ENCODE results near the gene GABBR1.

The GABBR1 gene

DNA sequence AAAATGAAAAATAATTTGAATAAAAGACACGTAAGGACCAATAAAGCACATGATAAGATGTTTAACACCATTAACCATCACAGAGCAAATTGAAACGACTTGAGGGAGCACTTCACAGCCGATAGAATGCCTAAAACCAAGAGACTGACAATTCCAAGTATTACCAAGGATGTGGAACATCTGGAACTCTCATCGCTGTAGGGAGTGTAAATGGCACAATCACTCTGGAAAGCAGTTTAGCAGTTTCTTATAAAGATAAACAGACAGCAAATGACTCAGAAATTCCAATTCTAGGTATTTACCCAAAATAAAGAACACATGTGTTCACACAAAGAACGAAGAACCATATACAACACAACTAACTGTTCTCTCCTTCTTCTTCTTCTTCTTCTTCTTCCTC, 65.0 kb downstream of the GABBR1 start:
- DNase-seq (ENCODE audit: low read depth in 1 of 2, low spot score in 1 of 2) = no peak

GRCh38 chr6:29567541-29567940, 65.4 kb downstream of the GABBR1 start:
- DNase-seq (ENCODE audit: low read depth in 1 of 2, low spot score in 1 of 2) = no peak

GRCh38 chr6:29566856-29567255, 66.1 kb downstream of the GABBR1 start:
- DNase-seq (ENCODE audit: low read depth in 1 of 2, low spot score in 1 of 2) = no peak

GRCh38 chr6:29564875-29565274, 68.1 kb downstream of the GABBR1 start:
- no peak for DNase-seq (ENCODE audit: low read depth in 1 of 2, low spot score in 1 of 2)

DNA sequence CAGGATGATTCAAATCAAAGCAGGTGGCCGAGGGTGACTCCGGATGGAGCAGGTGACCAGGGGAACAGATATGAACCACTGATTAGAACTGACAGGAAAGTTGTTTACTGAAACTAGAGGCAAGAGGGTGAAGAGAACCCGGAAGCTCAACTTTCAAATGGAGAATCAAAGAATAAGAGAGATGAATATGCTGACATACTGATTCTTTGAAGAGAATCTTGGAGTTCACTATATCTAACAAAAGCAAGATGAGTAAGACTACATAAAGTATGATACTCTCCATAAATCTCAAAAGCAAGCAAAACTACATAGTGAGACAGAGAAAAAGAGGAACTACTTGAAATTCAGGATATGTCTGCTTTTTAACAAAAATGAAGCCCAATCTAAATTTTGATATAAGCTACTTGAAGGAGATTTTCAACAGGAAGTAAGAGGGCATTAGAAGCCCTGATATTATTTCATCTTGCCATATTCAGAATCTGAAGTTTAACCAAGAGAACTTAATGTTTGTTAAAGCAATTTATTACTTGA, 69.5 kb downstream of the GABBR1 start:
- no peak for DNase-seq (ENCODE audit: low read depth in 1 of 2, low spot score in 1 of 2)

GRCh38 chr6:29561606-29562181, 71.3 kb downstream of the GABBR1 start:
- DNase-seq (ENCODE audit: low read depth in 1 of 2, low spot score in 1 of 2) = no peak

DNA sequence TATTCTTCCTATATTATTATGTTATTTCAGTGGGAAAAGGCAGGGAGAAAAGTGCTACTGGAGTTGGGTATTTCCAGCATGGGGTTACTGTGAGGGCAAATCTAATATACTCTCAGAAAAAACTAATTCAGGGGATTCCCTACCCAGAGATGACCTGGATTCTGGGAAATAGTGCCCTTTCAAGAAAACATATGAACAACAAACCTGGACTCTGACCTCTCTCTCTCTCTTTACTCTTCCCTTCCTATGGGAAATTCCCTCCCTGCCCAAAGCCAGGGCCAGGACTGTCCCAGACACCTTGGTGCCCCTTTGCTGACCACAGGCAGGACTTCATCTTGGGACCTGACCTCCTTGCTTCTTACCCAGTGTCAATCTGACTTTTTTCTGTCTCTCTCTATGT, 71.9 kb downstream of the GABBR1 start:
- no peak for DNase-seq (ENCODE audit: low read depth in 1 of 2, low spot score in 1 of 2)

DNA sequence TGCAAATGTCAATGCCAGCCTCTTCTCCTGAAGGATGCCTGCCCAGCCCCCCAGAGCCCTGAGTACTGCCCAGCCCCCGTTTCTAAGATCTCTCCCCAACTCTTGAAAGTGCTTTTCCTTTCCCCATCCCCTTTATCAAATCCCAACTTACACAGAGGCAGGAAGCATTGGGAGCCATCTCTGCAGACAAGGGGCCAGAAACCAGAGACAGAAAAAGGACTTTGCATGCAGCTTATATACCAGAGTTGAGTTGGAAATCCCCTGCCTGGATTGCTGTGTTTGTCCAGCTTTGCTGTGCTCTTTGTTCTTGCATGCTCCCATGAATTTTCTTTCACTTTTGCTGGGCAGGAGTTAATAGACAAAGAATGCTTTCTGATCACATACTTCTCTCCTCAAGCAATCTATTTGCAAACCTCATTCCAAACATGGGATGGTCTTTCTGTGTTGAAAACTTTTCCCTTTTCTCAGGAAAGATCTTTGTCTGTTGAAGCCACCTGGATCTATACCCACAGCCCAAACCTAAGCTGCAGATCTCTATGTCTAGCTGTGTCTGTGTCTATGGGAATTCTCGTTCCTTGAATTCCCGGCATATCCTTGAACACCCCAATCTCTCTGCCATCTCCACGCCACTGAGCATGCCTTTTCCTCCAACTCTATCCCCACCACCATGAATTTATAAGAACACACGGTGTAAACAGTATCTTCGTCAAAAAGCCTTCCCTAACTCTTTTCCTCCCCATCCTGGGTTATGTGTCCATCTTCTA, 73.3 kb downstream of the GABBR1 start, which contains the start of gene UBD:
Gene UBD (minus strand): TSS at position 209 of the 764 bp plus-strand sequence. CDS start 31 bp downstream, at position 178.
- DNase-seq (ENCODE audit: low read depth in 1 of 2, low spot score in 1 of 2) = no peak

GRCh38 chr6:29558439-29559079, 74.4 kb downstream of the GABBR1 start:
- DNase-seq (ENCODE audit: low read depth in 1 of 2, low spot score in 1 of 2) = no peak

DNA sequence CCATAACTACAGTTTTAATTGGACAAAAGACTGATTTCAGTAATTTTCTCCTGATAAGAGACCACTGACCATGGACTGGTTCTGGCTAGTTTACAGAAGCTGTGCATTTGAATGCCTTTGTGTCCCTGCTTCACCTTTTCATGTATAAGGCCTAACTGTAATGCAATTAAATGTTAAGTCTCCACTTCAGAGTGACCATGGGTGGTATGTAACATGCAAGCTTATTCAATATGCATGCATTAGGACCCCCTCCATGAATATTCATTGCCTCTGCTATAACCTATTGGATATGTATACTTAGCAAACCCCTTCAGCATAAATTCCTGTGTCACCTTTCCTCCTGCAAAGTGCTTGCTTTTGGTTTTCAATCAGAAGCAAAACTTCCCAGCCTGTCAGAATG, 75.7 kb downstream of the GABBR1 start:
- DNase-seq (ENCODE audit: low read depth in 1 of 2, low spot score in 1 of 2) = no peak

DNA sequence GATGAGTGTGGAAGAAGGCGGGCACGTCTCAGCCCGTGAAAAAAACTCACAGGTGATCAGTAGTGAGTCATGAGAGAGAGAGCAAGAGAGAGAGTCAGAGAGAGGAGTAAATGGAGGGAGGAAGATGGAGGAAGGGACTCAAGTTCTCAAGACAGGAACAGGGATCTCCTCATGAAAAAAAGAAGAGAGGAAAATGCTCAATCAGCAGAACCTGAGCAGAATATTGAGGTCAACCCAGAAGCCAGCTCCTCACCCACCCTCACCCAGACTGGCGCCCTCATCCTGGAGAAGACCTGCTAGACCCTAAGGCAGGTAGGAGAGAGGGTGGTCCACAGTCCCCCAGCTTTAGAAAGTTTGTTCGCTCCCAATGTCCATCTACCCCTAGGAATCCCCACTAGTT, 78.2 kb downstream of the GABBR1 start:
- DNase-seq (ENCODE audit: low read depth in 1 of 2, low spot score in 1 of 2) = no peak

DNA sequence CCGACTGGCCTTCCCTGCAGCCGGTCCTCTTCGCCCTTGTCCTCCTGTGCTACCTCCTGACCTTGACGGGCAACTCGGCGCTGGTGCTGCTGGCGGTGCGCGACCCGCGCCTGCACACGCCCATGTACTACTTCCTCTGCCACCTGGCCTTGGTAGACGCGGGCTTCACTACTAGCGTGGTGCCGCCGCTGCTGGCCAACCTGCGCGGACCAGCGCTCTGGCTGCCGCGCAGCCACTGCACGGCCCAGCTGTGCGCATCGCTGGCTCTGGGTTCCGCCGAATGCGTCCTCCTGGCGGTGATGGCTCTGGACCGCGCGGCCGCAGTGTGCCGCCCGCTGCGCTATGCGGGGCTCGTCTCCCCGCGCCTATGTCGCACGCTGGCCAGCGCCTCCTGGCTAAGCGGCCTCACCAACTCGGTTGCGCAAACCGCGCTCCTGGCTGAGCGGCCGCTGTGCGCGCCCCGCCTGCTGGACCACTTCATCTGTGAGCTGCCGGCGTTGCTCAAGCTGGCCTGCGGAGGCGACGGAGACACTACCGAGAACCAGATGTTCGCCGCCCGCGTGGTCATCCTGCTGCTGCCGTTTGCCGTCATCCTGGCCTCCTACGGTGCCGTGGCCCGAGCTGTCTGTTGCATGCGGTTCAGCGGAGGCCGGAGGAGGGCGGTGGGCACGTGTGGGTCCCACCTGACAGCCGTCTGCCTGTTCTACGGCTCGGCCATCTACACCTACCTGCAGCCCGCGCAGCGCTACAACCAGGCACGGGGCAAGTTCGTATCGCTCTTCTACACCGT, 79.5 kb downstream of the GABBR1 start:
- DNase-seq (ENCODE audit: low read depth in 1 of 2, low spot score in 1 of 2) = peak in 1 of 2 donors; percentile 18

DNA sequence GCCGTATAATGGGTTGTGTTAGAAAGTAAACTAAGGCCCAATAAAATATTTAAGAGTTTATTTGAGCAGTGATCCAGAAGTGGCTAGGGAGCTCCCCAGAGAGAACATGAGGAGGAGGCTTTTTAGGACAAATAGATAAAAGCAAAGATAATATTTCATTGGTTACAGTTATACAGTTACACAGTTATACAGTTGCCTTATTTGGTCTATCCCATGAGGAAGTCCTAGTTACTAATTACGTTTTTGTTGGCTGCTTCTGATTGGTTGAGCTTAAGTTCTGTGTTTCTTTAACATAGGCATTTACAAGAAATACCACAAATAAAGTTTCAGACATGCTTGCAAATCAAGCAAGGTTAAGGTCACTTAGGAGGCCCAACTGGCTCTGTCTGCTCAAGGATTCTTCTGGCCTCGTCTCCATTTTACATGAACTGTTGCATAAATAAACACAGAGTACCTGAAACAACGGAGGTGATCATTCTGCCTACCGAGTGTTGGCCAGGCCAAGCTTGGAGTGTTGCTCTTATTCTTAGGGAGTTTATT, 80.4 kb downstream of the GABBR1 start:
- DNase-seq (ENCODE audit: low read depth in 1 of 2, low spot score in 1 of 2) = no peak

DNA sequence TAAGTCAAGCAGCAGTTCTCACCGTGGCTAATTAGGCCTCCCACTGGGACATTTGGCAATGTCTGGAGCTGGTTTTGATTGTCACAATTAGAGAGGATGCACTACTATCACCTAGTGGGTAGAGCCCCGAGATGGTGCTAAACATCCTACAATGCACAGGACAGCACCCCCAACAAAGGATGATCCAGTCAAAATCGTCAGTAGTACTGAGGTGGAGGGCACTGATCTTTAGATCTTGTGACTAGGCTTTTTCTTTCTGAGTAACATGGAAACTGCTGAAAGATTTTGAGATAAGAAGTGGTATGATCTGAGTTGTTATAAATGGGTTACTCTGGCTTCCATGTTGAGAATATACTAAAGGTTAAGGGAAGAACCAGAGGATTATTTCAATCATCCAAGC, 85.4 kb downstream of the GABBR1 start:
- DNase-seq (ENCODE audit: low read depth in 1 of 2, low spot score in 1 of 2) = no peak

GRCh38 chr6:29537714-29538403, 95.1 kb downstream of the GABBR1 start:
- DNase-seq (ENCODE audit: low read depth in 1 of 2, low spot score in 1 of 2) = no peak

DNA sequence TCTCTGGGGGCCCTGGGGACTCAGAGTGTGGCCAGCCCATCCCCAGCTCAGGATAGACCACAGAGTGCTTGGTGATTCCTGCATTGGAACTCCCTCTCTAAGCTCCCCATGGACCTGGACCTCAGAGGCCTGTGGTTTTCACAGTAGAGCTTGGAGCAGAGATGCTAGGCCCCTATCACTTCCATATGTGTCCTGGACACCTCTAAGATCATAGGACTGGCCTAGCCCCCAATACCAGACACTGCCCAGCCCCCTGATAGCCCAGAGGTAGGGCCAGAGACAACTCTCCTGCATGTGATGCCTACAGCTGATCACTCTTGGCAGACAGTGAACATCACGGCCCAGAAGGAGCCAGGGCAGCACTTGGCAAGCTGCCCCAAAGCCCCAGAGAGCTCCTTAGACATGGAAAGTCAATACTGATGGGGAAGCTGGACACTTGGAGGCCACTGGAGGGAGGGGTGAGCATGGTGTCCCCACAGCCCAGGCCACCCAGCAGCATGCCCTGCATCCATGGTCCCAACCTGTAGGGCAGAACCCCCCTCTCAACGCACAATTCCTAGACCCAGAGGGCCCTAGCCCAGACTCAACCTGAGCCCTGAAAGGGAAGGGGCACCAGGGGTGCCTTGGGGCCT, 100.5 kb downstream of the GABBR1 start:
- DNase-seq (ENCODE audit: low read depth in 1 of 2, low spot score in 1 of 2) = no peak

DNA sequence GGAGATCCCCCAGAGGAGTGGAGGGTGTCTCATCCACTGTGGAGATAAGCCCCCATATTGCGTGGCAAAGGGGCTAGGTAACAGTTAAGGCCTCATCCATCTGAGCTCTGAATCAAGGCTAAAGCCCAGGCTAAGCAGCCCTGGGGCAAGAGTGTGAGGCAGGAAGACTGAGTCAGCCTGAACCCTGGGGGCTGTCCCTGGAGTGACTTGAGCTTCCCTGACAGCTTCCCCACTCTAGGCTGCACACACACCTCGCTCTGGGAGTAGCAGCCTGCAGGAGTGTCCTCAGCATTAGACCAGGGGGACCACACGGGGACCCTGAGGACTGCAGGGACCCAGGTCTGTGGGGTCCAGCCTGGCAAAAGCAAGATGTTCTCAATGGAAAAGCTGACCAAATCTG, 101.3 kb downstream of the GABBR1 start:
- DNase-seq (ENCODE audit: low read depth in 1 of 2, low spot score in 1 of 2) = no peak

- DNase-seq (ENCODE audit: low read depth in 1 of 2, low spot score in 1 of 2) = no peak
These were observed 102.2 kb downstream of the GABBR1 start for GRCh38 chr6:29530671-29531310.

DNA sequence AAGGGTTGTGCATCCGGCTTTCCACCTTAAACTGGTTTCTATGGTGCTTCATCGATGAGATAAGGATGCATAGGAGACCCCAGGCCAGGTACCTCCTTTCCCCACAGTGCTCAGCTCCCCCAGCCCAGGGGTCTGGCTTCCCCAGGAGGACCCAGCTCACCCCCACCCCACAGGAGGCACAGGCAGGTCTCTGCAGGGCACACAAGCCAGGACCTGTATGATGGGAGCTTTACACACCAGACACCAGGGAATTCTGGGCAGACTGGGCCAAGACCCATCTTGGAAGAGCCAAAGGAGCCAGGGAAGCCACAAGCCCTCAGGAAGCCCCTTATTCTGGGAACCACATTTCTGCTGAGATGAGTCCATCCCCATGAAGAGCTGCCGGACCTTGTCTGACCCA, 103.0 kb downstream of the GABBR1 start:
- no peak for DNase-seq (ENCODE audit: low read depth in 1 of 2, low spot score in 1 of 2)
